ENCODE results near the gene RBMXL3. TPM values are rescaled to one million over a fixed set of nuclear protein-coding genes. Genes with fewer than 3 reads are reported as not detected.

RBMXL3 gene
- total RNA-seq, 6 experiments from 2014 or later = not detected

DNA sequence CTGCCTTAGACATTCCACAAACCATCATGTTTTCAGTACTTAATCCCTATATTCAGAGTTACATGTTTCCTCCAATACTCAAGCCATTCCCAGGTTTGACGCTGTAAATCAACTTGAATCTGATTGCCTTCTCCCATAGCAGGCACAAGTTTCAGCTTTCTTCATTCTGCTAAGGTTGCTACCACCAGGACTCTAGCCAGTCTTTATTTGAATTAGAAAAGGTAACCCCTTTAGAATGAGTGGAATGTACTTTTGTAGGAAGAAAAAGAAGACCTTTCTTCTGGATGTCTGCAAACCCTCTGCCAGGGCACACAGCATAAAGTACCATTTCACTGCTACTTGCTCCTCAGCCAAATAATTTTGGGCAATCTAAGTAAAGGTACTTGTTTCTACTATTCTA, 10.7 kb upstream of the RBMXL3 start:
- H3K27me3 Mint-ChIP-seq (ENCODE audit: insufficient read depth) = no peaks in the 10 kb centered on the region
- TF ChIP-seq, protein P1, sequence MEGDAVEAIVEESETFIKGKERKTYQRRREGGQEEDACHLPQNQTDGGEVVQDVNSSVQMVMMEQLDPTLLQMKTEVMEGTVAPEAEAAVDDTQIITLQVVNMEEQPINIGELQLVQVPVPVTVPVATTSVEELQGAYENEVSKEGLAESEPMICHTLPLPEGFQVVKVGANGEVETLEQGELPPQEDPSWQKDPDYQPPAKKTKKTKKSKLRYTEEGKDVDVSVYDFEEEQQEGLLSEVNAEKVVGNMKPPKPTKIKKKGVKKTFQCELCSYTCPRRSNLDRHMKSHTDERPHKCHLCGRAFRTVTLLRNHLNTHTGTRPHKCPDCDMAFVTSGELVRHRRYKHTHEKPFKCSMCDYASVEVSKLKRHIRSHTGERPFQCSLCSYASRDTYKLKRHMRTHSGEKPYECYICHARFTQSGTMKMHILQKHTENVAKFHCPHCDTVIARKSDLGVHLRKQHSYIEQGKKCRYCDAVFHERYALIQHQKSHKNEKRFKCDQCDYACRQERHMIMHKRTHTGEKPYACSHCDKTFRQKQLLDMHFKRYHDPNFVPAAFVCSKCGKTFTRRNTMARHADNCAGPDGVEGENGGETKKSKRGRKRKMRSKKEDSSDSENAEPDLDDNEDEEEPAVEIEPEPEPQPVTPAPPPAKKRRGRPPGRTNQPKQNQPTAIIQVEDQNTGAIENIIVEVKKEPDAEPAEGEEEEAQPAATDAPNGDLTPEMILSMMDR (IDR thresholded peaks at IDR 0.05) = no peak
- no peak overlapping the region for H3K4me3 Mint-ChIP-seq
- peaks cover 23% of the 10 kb centered on the region for H3K4me1 Mint-ChIP-seq (ENCODE audit: low read depth)
- H3K9me3 Mint-ChIP-seq = no peaks in the 10 kb centered on the region
- DNase-seq = no peak
- H3K27ac Mint-ChIP-seq = no peak overlapping the region
- H3K36me3 Mint-ChIP-seq (ENCODE audit: low read depth) = no peaks in the 10 kb centered on the region

DNA sequence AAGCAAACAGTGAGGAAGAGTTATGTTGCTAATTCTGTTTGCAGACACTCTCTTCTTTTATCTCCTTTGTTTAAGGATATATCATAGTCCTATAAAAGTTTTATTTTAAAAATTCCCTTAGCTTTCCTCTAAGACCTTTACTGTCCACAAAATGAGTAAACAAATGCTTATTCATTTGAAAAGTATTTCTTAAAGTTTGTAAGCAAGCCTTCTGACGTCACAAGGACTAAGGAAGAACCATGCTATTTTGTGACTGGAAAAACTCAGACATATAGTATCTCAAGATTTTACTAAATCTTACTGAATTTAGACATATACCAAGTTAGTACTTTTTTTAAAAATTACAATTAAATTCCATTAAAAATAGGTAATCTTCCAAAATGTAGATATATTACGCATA, 5.2 kb upstream of the RBMXL3 start:
- peaks cover 1% of the 10 kb centered on the region; the same call in 1 of the 2 replicates for H3K9me3 Mint-ChIP-seq
- no peaks in the 10 kb centered on the region for H3K36me3 Mint-ChIP-seq (ENCODE audit: low read depth)
- DNase-seq = peak; percentile 27
- no peak overlapping the region for H3K4me3 Mint-ChIP-seq
- H3K27me3 Mint-ChIP-seq (ENCODE audit: insufficient read depth) = no peaks in the 10 kb centered on the region
- TF ChIP-seq, protein P1 (IDR thresholded peaks at IDR 0.05) = no peak
- no peak overlapping the region for H3K27ac Mint-ChIP-seq
- peaks cover 22% of the 10 kb centered on the region for H3K4me1 Mint-ChIP-seq (ENCODE audit: low read depth)

DNA sequence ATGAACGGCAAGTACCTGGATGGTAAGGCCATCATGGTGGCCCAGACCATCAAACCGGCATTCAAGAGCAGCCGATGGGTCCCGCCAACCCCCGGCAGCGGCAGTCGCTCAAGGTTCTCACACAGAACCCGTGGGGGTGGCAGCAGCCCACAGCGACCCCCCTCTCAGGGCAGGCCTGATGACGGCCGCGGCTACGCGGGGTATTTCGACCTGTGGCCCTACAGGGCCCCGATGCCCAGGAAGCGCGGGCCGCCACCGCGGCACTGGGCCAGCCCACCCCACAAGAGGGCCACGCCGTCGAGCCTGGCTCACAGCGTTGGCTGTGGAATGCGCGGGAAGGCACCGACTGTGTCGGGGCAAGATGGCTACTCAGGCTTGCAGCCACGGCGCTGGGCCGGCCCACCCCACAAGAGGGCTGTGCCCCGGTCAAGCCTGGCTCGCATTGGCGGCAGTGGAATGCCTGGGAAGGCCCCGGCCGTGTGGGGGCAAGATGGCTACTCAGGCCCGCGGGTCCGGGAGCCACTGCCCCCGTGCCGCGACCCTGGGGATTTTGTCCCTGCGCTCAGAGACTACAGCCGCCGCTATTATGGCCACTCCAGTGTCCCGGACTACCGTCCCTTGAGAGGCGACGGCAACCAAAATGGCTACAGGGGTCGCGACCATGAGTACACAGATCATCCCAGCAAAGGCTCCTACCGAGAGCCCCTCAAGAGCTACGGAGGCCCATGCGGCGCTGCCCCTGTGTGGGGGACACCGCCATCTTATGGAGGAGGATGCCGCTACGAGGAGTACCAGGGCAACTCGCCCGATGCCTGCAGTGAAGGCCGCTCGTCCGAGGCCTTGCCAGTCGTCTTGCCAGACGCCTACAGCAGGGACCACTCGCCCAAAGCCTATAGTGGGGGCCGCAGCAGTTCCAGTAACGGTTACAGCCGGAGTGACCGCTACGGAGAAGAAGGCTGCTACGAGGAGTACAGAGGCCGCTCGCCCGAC, 731 bp downstream of the RBMXL3 start:
- Mint-ChIP-seq H3K9me3 (peaks cover 5% of the 10 kb centered on the region; the same call in 1 of the 2 replicates), H3K36me3 (ENCODE audit: low read depth) (no peaks in the 10 kb centered on the region), H3K4me1 (ENCODE audit: low read depth) (no peaks in the 10 kb centered on the region), H3K4me3 (no peak overlapping the region), H3K27me3 (ENCODE audit: insufficient read depth) (no peaks in the 10 kb centered on the region), H3K27ac (no peak overlapping the region)
- DNase-seq = no peak
- TF ChIP-seq, protein P1 (IDR thresholded peaks at IDR 0.05) = no peak

DNA sequence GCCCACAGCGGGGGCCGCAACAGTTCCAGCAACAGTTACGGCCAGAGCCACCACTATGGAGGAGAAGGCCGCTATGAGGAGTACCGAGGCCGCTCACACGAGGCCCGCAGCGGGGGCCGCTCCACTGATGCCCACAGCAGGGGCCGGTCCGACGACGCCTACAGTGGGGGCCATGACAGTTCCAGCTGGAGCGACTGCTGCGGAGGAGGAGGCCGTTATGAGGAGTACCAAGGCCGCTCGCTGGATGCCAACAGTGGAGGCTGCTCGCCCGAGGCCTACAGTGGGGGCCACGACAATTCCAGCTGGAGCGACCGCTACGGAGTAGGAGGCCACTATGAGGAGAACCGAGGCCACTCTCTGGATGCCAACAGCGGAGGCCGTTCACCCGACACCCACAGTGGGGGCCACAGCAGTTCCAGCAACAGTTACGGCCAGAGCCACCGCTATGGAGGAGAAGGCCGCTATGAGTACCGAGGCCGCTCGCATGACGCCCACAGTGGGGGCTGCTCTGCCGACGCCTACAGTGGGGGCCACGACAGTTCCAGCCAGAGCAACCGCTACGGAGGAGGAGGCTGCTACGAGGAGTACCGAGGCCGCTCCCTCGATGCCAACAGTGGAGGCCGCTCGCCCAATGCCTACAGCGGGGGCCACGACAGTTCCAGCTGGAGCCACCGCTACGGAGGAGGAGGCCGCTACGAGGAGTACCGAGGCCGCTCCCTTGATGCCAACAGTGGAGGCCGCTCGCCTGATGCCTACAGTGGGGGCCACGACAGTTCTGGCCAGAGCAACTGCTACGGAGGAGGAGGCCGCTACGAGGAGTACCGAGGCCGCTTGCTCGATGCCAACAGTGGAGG, 1.7 kb downstream of the RBMXL3 start:
- Mint-ChIP-seq H3K27me3 (ENCODE audit: insufficient read depth) (no peaks in the 10 kb centered on the region), H3K4me1 (ENCODE audit: low read depth) (no peaks in the 10 kb centered on the region), H3K9me3 (peaks cover 5% of the 10 kb centered on the region; the same call in 1 of the 2 replicates), H3K4me3 (no peak overlapping the region), H3K36me3 (ENCODE audit: low read depth) (no peaks in the 10 kb centered on the region), H3K27ac (no peak overlapping the region)
- TF ChIP-seq, protein P1 (IDR thresholded peaks at IDR 0.05) = no peak
- DNase-seq = no peak

DNA sequence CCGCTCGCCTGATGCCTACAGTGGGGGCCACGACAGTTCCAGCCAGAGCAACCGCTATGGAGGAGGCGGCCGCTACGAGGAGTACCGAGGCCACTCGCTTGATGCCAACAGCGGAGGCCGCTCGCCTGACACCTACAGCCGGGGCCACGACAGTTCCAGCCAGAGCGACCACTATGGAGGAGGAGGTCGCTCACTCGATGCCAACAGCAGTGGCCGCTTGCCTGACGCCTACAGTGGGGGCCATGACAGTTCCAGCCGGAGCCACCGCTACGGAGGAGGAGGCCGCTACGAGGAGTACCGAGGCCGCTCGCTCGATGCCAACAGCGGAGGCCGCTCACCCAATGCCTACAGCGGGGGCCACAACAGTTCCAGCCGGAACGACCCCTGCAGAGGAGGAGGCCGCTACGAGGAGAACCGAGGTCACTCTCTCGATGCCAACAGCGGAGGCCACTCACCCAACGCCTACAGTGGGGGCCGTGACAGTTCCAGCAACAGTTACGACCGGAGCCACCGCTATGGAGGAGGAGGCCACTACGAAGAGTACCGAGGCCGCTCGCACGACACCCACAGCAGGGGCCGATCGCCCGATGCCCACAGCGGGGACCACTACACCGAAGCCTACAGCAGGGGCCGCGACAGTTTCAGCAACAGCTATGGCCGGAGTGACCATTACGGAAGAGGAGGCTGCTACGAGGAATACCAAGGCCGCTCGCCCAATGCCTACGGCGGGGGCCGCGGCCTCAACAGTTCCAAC, 2.5 kb downstream of the RBMXL3 start:
- no peaks in the 10 kb centered on the region for H3K36me3 Mint-ChIP-seq (ENCODE audit: low read depth)
- peaks cover 5% of the 10 kb centered on the region; the same call in 1 of the 2 replicates for H3K9me3 Mint-ChIP-seq
- no peak overlapping the region for H3K27ac Mint-ChIP-seq
- no peak overlapping the region for H3K4me3 Mint-ChIP-seq
- TF ChIP-seq, protein P1 (IDR thresholded peaks at IDR 0.05) = no peak
- H3K27me3 Mint-ChIP-seq (ENCODE audit: insufficient read depth) = no peaks in the 10 kb centered on the region
- no peaks in the 10 kb centered on the region for H3K4me1 Mint-ChIP-seq (ENCODE audit: low read depth)
- no peak for DNase-seq

Data from HFFc6 (cell line).